Activated CD8-positive, alpha-beta T cell treated with anti-CD3 and anti-CD28 coated beads for 36 hours (primary cell): Measurements from ENCODE around the gene OSBPL7. TPM values are rescaled to one million over a fixed set of nuclear protein-coding genes. Genes with fewer than 3 reads are reported as not detected.

Experiments
- ATAC-seq: fragments of 200-7000 bp; cut with Tn5 transposase; one replicate; pipeline ENCODE4 v1.10.0; 2021; ENCODE audit warnings: mild to moderate bottlenecking, moderate library complexity
- CTCF ChIA-PET: fragments of 350-600 bp; sonication (Branson Sonifier 250); formaldehyde crosslinking; loops from one replicate; lab custom pipeline; 2021; ENCODE audit warnings: antibody characterized with exemption; lab: Charles Lee
- POLR2A ChIA-PET: fragments of 350-600 bp; sonication (Branson Sonifier 250); formaldehyde crosslinking; loops from one replicate; lab custom pipeline; 2021; ENCODE audit warnings: antibody characterized with exemption; lab: Charles Lee
- DNase-seq: peaks from one replicate; pipeline ENCODE4 v3.0.0-alpha.2; 2020
- H3K27ac Mint-ChIP-seq: one replicate; pipeline ENCODE4 v1.8.0; 2021; ENCODE audit warnings: mild to moderate bottlenecking, mixed read lengths
- H3K27me3 Mint-ChIP-seq: one replicate; pipeline ENCODE4 v1.8.0; 2021; ENCODE audit warnings: mixed read lengths
- H3K36me3 Mint-ChIP-seq: one replicate; pipeline ENCODE4 v1.8.0; 2021; ENCODE audit warnings: low read depth, mixed read lengths
- H3K4me1 Mint-ChIP-seq: one replicate; pipeline ENCODE4 v1.8.0; 2021; ENCODE audit warnings: low read depth, mixed read lengths
- H3K4me3 Mint-ChIP-seq: one replicate; pipeline ENCODE4 v1.8.0; 2021; ENCODE audit warnings: mild to moderate bottlenecking, moderate library complexity, mixed read lengths
- H3K9me3 Mint-ChIP-seq: one replicate; pipeline ENCODE4 v1.8.0; 2021; ENCODE audit warnings: mixed read lengths
- intact Hi-C: fragments of 100-400 bp; cut with micrococcal nuclease; formaldehyde crosslinking; loops from one replicate; pipeline ENCODE4 v1.10.0; 2022
- total RNA-seq, 2 experiments: library from RNA; stranded (reverse); gene quantifications; one replicate each; pipeline ENCODE4 v1.2.3, GENCODE V29; 2021
- TF ChIP-seq, protein P1 (sequence below): fragments of 200-600 bp; IDR thresholded peaks from one replicate; pipeline ENCODE4 v1.8.0; 2022; ENCODE audit warnings: antibody characterized with exemption, mild to moderate bottlenecking

The OSBPL7 gene
- total RNA-seq, 2 experiments from 2014 or later: 18.0 to 19.8 TPM

DNA sequence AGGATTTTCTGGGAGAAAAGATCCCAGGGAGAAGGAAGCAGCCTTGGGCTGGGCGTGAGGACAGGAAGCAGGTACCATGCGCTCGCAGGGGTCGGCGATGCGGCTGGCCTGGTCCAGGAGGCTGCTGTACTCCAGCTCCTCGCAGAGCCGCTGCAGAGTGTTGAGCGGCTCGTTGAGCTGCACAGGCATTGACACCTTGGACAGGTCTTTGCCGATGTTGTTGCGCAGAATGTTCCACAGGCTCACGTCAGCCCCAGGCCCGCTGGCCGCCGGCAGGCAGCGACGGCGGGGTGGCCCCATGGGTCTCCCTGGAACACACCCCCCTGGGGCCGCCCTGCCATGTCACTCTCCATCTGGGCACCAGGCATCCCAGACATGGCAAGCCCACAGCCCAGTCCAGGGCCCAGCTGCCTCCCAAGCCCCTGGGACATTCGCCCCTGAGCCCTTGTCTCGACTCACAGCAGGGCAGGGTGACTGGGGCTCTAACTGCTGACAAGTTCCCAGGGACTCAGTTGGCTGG is 8.0 kb downstream of the OSBPL7 start:
- ChIA-PET POLR2A (interaction anchor here (1.5 kb wide), 1 partner anchor 12 kb away, joined by 3 read pairs; no protein-coding TSS in a partner anchor), CTCF (no interaction called here)
- TF ChIP-seq, protein P1, sequence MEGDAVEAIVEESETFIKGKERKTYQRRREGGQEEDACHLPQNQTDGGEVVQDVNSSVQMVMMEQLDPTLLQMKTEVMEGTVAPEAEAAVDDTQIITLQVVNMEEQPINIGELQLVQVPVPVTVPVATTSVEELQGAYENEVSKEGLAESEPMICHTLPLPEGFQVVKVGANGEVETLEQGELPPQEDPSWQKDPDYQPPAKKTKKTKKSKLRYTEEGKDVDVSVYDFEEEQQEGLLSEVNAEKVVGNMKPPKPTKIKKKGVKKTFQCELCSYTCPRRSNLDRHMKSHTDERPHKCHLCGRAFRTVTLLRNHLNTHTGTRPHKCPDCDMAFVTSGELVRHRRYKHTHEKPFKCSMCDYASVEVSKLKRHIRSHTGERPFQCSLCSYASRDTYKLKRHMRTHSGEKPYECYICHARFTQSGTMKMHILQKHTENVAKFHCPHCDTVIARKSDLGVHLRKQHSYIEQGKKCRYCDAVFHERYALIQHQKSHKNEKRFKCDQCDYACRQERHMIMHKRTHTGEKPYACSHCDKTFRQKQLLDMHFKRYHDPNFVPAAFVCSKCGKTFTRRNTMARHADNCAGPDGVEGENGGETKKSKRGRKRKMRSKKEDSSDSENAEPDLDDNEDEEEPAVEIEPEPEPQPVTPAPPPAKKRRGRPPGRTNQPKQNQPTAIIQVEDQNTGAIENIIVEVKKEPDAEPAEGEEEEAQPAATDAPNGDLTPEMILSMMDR: no peak
- Mint-ChIP-seq H3K27ac (no peak overlapping the region), H3K4me3 (no peak overlapping the region), H3K4me1 (peaks cover 7% of the 10 kb centered on the region), H3K36me3 (peaks cover 9% of the 10 kb centered on the region), H3K9me3 (no peaks in the 10 kb centered on the region), H3K27me3 (no peaks in the 10 kb centered on the region)
- no peak for DNase-seq
- intact Hi-C loops: no loop called here
- ATAC-seq: no peak

DNA sequence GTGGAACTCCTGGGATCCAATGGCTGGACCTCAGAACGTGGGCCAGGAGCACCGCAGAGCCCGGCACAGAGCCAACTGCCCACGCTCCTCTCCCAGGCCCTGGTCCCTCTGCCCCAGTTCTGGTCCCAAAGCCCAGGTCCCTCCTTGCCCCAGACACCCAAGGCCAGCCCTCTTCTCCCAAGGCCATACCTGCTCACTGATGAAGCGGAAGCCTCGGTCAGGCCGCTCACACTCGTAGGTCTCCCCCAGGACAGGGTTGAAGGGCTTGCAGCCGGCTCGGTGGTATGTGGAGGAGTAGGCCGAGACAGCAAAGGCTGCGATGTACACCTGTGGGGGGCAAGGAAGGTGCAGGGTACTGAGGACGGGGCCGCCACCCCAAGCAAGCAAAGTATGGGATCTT is 8.5 kb downstream of the OSBPL7 start:
- CTCF ChIA-PET: no interaction called here

GRCh38 chr17:47812146-47812920 is 9.3 kb downstream of the OSBPL7 start:
- TF ChIP-seq, protein P1: no peak
- no peak for ATAC-seq
- Mint-ChIP-seq H3K27ac (no peak overlapping the region), H3K4me3 (no peak overlapping the region), H3K36me3 (peaks cover 15% of the 10 kb centered on the region), H3K9me3 (no peaks in the 10 kb centered on the region), H3K27me3 (no peaks in the 10 kb centered on the region), H3K4me1 (peaks cover 7% of the 10 kb centered on the region)
- ChIA-PET CTCF (no interaction called here), POLR2A (no interaction called here)
- intact Hi-C loops: no loop called here
- DNase-seq: no peak

More for the DNA sequence above, 8.5 kb downstream of the OSBPL7 start:
- intact Hi-C loops: no loop called here
- DNase-seq (no peak), ATAC-seq (no peak)
- TF ChIP-seq, protein P1: no peak
- POLR2A ChIA-PET: no interaction called here
- H3K9me3 Mint-ChIP-seq: no peaks in the 10 kb centered on the region
- H3K4me3 Mint-ChIP-seq: no peak overlapping the region
- no peak overlapping the region for H3K27ac Mint-ChIP-seq
- H3K27me3 Mint-ChIP-seq: no peaks in the 10 kb centered on the region
- peaks cover 7% of the 10 kb centered on the region for H3K4me1 Mint-ChIP-seq
- H3K36me3 Mint-ChIP-seq: peaks cover 9% of the 10 kb centered on the region

DNA sequence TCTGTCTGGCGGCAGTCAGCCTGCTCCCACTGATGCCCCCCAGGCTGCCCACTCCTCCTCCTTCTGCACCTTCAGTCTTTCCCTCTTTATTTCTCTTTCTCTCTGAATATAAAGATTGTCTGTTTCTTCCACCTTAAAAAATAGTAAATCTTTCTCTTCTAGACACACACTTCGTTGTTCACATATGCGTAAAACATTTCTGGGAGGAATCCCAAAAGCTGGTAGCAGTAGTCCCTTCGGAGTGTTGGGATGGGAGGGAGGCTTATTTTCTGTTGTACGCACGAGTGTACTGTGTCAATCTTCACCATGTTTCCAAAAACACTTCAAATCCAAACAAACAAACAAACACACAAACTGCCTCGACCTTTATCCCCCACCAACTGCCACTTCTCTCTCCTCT is 9.9 kb downstream of the OSBPL7 start:
- H3K4me1 Mint-ChIP-seq: peaks cover 7% of the 10 kb centered on the region
- H3K27ac Mint-ChIP-seq: no peak overlapping the region
- TF ChIP-seq, protein P1: no peak
- CTCF ChIA-PET: no interaction called here
- H3K4me3 Mint-ChIP-seq: no peak overlapping the region
- intact Hi-C loops: no loop called here
- H3K36me3 Mint-ChIP-seq: peaks cover 19% of the 10 kb centered on the region
- no peak for ATAC-seq
- H3K9me3 Mint-ChIP-seq: no peaks in the 10 kb centered on the region
- no peak for DNase-seq
- no peaks in the 10 kb centered on the region for H3K27me3 Mint-ChIP-seq
- POLR2A ChIA-PET: no interaction called here
